IMR-90 (cell line): ENCODE data around the gene IHH. TPM values are rescaled to one million over a fixed set of nuclear protein-coding genes. Genes with fewer than 3 reads are reported as not detected.

Experiments used
- ATAC-seq: fragments of 200-7000 bp; cut with Tn5 transposase; 2 replicates; pipeline ENCODE4 v1.9.1; 2020; ENCODE audit warnings: low read depth, mild to moderate bottlenecking, moderate library complexity
- BruUV-seq: library from RNA; stranded (reverse); fragments of 400-500 nt; replicated peaks from 2 replicates; lab custom pipeline; 2021; lab: Mats Ljungman, UMichigan
- CTCF ChIA-PET: fragments of 300-600 bp; formaldehyde crosslinking; extraction: SDS; loops from one replicate; lab custom pipeline; 2021; ENCODE audit warnings: antibody characterized with exemption; lab: Yijun Ruan, JAX
- POLR2A ChIA-PET: fragments of 300-600 bp; sonication (Branson Sonifier 250); formaldehyde crosslinking; loops from one replicate; lab custom pipeline; 2022; ENCODE audit warnings: antibody characterized with exemption; ENCODE audit not compliant: unreplicated experiment; lab: Charles Lee
- DNase-seq: peaks from one replicate; pipeline ENCODE4 v3.0.0; 2013
- H2AFZ ChIP-seq: replicated peaks from 2 replicates; pipeline ENCODE3; 2013; ENCODE audit warnings: low read length, mild to moderate bottlenecking; ENCODE audit not compliant: poor library complexity
- H2AK5ac ChIP-seq: 2 replicates; pipeline ENCODE4 v1.6.1; 2013; ENCODE audit warnings: low read depth, low read length, inconsistent platforms
- H2AK9ac ChIP-seq: replicated peaks from 2 replicates; pipeline ENCODE3; 2013; ENCODE audit warnings: mild to moderate bottlenecking, low read depth, low read length, moderate library complexity; ENCODE audit not compliant: poor library complexity
- H2BK120ac ChIP-seq: 2 replicates; pipeline ENCODE4 v1.6.1; 2013; ENCODE audit warnings: low read depth, low read length, inconsistent platforms
- H2BK15ac ChIP-seq: 3 replicates; pipeline ENCODE4 v1.6.1; 2013; ENCODE audit warnings: low read depth, low read length, inconsistent platforms
- H2BK20ac ChIP-seq: 2 replicates; pipeline ENCODE4 v1.6.1; 2013; ENCODE audit warnings: low read depth, mild to moderate bottlenecking, inconsistent platforms, low read length, moderate library complexity
- H2BK5ac ChIP-seq: 2 replicates; pipeline ENCODE4 v1.6.1; 2013; ENCODE audit warnings: mild to moderate bottlenecking, low read depth, low read length, inconsistent platforms; ENCODE audit not compliant: poor library complexity, severe bottlenecking
- H3K14ac ChIP-seq: replicated peaks from 2 replicates; pipeline ENCODE4 v1.6.1; 2013; ENCODE audit warnings: low read depth, low read length, inconsistent platforms
- H3K18ac ChIP-seq: 2 replicates; pipeline ENCODE4 v1.6.1; 2013; ENCODE audit warnings: low read depth, low read length, control low read depth
- H3K23ac ChIP-seq: 2 replicates; pipeline ENCODE4 v1.6.1; 2013; ENCODE audit warnings: low read depth, low read length, inconsistent platforms
- H3K27ac ChIP-seq: 2 replicates; pipeline ENCODE4 v1.5.1; 2013; ENCODE audit warnings: mild to moderate bottlenecking, control low read depth, low read length; ENCODE audit not compliant: insufficient read depth
- H3K27me3 ChIP-seq: 2 replicates; pipeline ENCODE4 v1.6.1; 2013; ENCODE audit warnings: low read length; ENCODE audit not compliant: control insufficient read depth, insufficient read depth
- H3K36me3 ChIP-seq: 2 replicates; pipeline ENCODE4 v1.6.1; 2013; ENCODE audit warnings: low read length, mixed read lengths; ENCODE audit not compliant: control insufficient read depth, insufficient read depth
- H3K4ac ChIP-seq: 2 replicates; pipeline ENCODE4 v1.6.1; 2013; ENCODE audit warnings: low read depth, low read length, inconsistent platforms
- H3K4me1 ChIP-seq: 2 replicates; pipeline ENCODE4 v1.6.1; 2013; ENCODE audit warnings: low read length, mixed read lengths; ENCODE audit not compliant: control insufficient read depth, insufficient read depth
- H3K4me2 ChIP-seq: 2 replicates; pipeline ENCODE4 v1.6.1; 2013; ENCODE audit warnings: low read depth, mild to moderate bottlenecking, control low read depth, low read length, moderate library complexity
- H3K4me3 ChIP-seq: 2 replicates; pipeline ENCODE4 v1.5.1; 2013; ENCODE audit warnings: low read depth, mild to moderate bottlenecking, control low read depth, low read length, moderate library complexity; ENCODE audit not compliant: insufficient read depth
- H3K56ac ChIP-seq: 2 replicates; pipeline ENCODE4 v1.6.1; 2013; ENCODE audit warnings: low read length, inconsistent platforms; ENCODE audit not compliant: insufficient read depth; ENCODE audit errors: extremely low read depth
- H3K79me1 ChIP-seq, 2 experiments: 2 replicates each; pipeline ENCODE4 v1.6.1; 2013; ENCODE audit warnings: low read length in 2 of 2, inconsistent platforms in 1 of 2, low read depth in 1 of 2
- H3K9ac ChIP-seq: 2 replicates; pipeline ENCODE4 v1.6.1; 2013; ENCODE audit warnings: low read depth, low read length, control low read depth
- H3K9me1 ChIP-seq: 2 replicates; pipeline ENCODE4 v1.6.1; 2013; ENCODE audit warnings: low read length, inconsistent platforms; ENCODE audit not compliant: insufficient read depth
- H3K9me3 ChIP-seq: 2 replicates; pipeline ENCODE4 v1.6.1; 2013; ENCODE audit warnings: low read length; ENCODE audit not compliant: control insufficient read depth, insufficient read depth
- H4K20me1 ChIP-seq: 2 replicates; pipeline ENCODE4 v1.6.1; 2013; ENCODE audit warnings: low read length, inconsistent platforms; ENCODE audit not compliant: insufficient read depth
- H4K5ac ChIP-seq: 2 replicates; pipeline ENCODE4 v1.6.1; 2013; ENCODE audit warnings: mild to moderate bottlenecking, low read depth, low read length, control low read depth
- H4K8ac ChIP-seq, 2 experiments: 2 replicates each; pipeline ENCODE4 v1.6.1; 2013; ENCODE audit warnings: low read depth in 2 of 2, low read length in 2 of 2, control low read depth in 1 of 2, inconsistent platforms in 1 of 2
- H4K91ac ChIP-seq: 2 replicates; pipeline ENCODE4 v1.6.1; 2013; ENCODE audit warnings: low read depth, low read length, inconsistent platforms; ENCODE audit not compliant: insufficient read depth
- CTCF ChIP-seq: conservative IDR thresholded peaks from 2 replicates; pipeline ENCODE4 v1.5.1; 2012; ENCODE audit warnings: mild to moderate bottlenecking, low read depth, low read length, improper control_type of control experiment
- ELK1 ChIP-seq: fragments of 150-350 bp; IDR thresholded peaks from 2 replicates; pipeline ENCODE4 v1.6.1; 2016; ENCODE audit warnings: low read depth, mild to moderate bottlenecking, low read length, moderate library complexity, borderline replicate concordance
- FOS ChIP-seq: fragments of 150-350 bp; IDR thresholded peaks from 2 replicates; pipeline ENCODE4 v1.6.1; 2016; ENCODE audit warnings: low read depth, low read length
- MAFK ChIP-seq: IDR thresholded peaks from 2 replicates; pipeline ENCODE4 v1.6.1; 2012; ENCODE audit warnings: low read depth, low read length, improper control_type of control experiment
- RAD21 ChIP-seq: IDR thresholded peaks from 2 replicates; pipeline ENCODE4 v1.6.1; 2012; ENCODE audit warnings: low read length, improper control_type of control experiment
- SMC3 ChIP-seq: fragments of 150-350 bp; IDR thresholded peaks from 2 replicates; pipeline ENCODE4 v1.6.1; 2016; ENCODE audit warnings: low read depth, mild to moderate bottlenecking, antibody characterized with exemption, low read length, moderate library complexity
- WGBS, 2 experiments: methylation state at CpG; one replicate each; pipeline versions ENCODE4 v1.1.5 to v1.1.7; 2013; ENCODE audit warnings: missing lambda C conversion rate in 2 of 2; ENCODE audit not compliant: insufficient read length in 1 of 2; ENCODE audit errors: extremely low coverage in 2 of 2; 5-methylcytosine and 5-hydroxymethylcytosine counted together
- dilution Hi-C: fragments of 300-500 bp; cut with HindIII; formaldehyde crosslinking; loops from one replicate; pipeline ENCODE4 v1.14.3; 2018; ENCODE audit warnings: low sequenced_read_pairs; ENCODE audit not compliant: unreplicated experiment
- in situ Hi-C: fragments of 300-500 bp; cut with MboI; formaldehyde crosslinking; loops from 3 replicates; pipeline ENCODE4 v1.14.3; 2019; ENCODE audit warnings: low sequenced_read_pairs, inconsistent platforms, mixed read lengths
- intact Hi-C: fragments of 100-400 bp; cut with micrococcal nuclease; formaldehyde crosslinking; loops from 2 replicates; pipeline ENCODE4 v1.10.0; 2022
- polyA plus RNA-seq, 3 experiments: library from polyadenylated mRNA; depleted of rRNA; stranded (reverse); fragments of >200 nt; gene quantifications; 2 replicates each; pipeline ENCODE4 v1.2.3, GENCODE V29; 2012; ENCODE audit warnings: low replicate concordance in 1 of 3
- total RNA-seq: library from RNA; depleted of rRNA; stranded (reverse); fragments of >200 nt; gene quantifications from 2 replicates; pipeline ENCODE4 v1.2.3, GENCODE V29; 2012

The IHH gene
- total and polyA plus RNA-seq, 2 of the 4 experiments (the other 2 are of a cell fraction), result not detected

DNA sequence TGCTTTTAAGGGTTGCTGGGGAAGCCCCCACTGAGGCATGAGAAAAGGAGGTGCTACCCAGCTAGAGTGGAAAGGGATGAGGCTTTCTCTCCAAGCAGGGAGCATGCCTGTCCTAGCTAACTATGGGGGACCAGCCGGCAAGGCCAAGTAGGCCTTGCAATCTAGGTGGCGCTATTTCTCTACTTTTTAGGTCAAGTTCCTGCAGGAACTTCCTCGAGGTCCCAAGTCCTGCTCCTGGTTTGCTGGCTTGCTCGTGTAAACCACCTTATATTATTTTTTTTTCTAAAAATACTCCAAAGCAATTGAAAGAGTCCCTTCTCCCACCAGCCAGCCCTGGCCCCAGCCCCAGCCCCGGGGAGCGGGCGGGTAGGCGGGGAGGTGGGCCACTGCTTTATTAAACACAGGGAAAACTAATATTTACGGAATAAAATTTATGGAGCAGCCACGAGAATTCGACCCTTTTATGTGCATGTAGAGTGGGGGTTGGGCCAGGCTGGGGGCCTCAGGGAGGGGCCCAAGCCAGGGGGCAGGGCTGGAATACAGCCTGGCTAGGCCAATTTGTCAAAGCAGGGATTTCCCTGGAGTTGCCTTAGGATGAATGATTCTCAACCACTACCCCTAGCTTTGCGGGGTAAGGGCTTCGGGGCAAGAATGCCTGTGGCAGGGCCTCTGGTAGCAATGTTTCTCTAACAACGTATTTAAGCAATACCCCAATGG is 12.8 kb upstream of the IHH start:
- in situ Hi-C loops, result no loop called here

More for the DNA sequence above, 12.8 kb upstream of the IHH start:
- WGBS, 2 experiments, result 24% methylated on average over 5 of the region's 14 CpGs; no CpG with 5 or more reads in 1 of the 2 experiments
- H2AFZ ChIP-seq, result no peak overlapping the region
- H3K23ac ChIP-seq, result no peak overlapping the region
- no peak overlapping the region for H3K56ac ChIP-seq
- H2BK5ac ChIP-seq, result no peak overlapping the region
- H3K4me1 ChIP-seq, result no peaks in the 10 kb centered on the region
- H4K5ac ChIP-seq, result no peak overlapping the region
- intact Hi-C loops, result loop anchor here (1.0 kb wide), 2 partner anchors 46 to 82 kb away; no protein-coding TSS in a partner anchor
- no peak overlapping the region for H3K4ac ChIP-seq
- H2BK120ac ChIP-seq, result no peak overlapping the region
- H2BK20ac ChIP-seq, result no peak overlapping the region
- ATAC-seq (peak; percentile 81), DNase-seq (peak; percentile 72)
- H3K9me3 ChIP-seq, result no peaks in the 10 kb centered on the region
- H3K14ac ChIP-seq, result no peak overlapping the region
- H3K79me1 ChIP-seq, result no peaks in the 10 kb centered on the region
- H4K20me1 ChIP-seq, result 0 out of 2 replicates have a peak, but pooled peaks cover 3% of the 10 kb centered on the region
- dilution Hi-C loops, result no loop called here
- peaks cover 11% of the 10 kb centered on the region for H3K36me3 ChIP-seq
- H2BK15ac ChIP-seq, result no peak overlapping the region
- ChIA-PET CTCF (interaction anchor here (0.6 to 1.6 kb wide), 14 partner anchors 9 to 94 kb away, joined by 3 to 9 read pairs (median 3); no protein-coding TSS in a partner anchor), POLR2A (no interaction called here)
- no peak overlapping the region for H3K18ac ChIP-seq
- H2AK9ac ChIP-seq, result no peak overlapping the region
- H3K4me3 ChIP-seq, result no peak overlapping the region
- no peak overlapping the region for H3K9ac ChIP-seq
- H3K9me1 ChIP-seq, result no peaks in the 10 kb centered on the region
- TF ChIP-seq FOS, result no peak
- TF ChIP-seq MAFK, result no peak
- peak; percentile 67 for TF ChIP-seq RAD21
- TF ChIP-seq SMC3, result peak; percentile 73
- TF ChIP-seq CTCF, result peak; percentile 72
- TF ChIP-seq ELK1, result no peak
- no peak overlapping the region for H3K27ac ChIP-seq
- H3K27me3 ChIP-seq, result no peaks in the 10 kb centered on the region
- H2AK5ac ChIP-seq, result no peak overlapping the region
- H4K8ac ChIP-seq, result no peak overlapping the region
- H3K4me2 ChIP-seq, result no peak overlapping the region
- no peak overlapping the region for H4K91ac ChIP-seq
- BruUV-seq, result no TSS peak
